Fibroblast of the aortic adventitia (primary cell): ENCODE results near the gene LRP1B. TPM values are rescaled to one million over a fixed set of nuclear protein-coding genes. Genes with fewer than 3 reads are reported as not detected.
"Not testable (repeated sequence)": the region's sequence is repeated elsewhere in the genome, so short reads cannot be mapped to it uniquely, and the experiment has no call there.

Source experiments
- DNase-seq: peaks from one replicate; pipeline ENCODE4 v3.0.0-alpha.2; 2010; ENCODE audit warnings: low read depth
- H3K4me3 ChIP-seq: 2 replicates; pipeline ENCODE4 v1.5.1; 2011; ENCODE audit warnings: low read depth, mild to moderate bottlenecking, control low read depth, low read length, moderate library complexity
- total RNA-seq: library from RNA; depleted of rRNA; stranded (reverse); fragments of >200 nt; gene quantifications from 2 replicates; pipeline ENCODE4 v1.2.3, GENCODE V29; 2012; ENCODE audit warnings: low replicate concordance
- TF ChIP-seq, protein P1 (sequence below): IDR thresholded peaks from 2 replicates; pipeline ENCODE4 v1.5.1; 2011; ENCODE audit warnings: mild to moderate bottlenecking, low read length, control low read depth, inconsistent platforms; ENCODE audit not compliant: insufficient read depth

The LRP1B gene
- total RNA-seq, 1 donor = 0.36 TPM

DNA sequence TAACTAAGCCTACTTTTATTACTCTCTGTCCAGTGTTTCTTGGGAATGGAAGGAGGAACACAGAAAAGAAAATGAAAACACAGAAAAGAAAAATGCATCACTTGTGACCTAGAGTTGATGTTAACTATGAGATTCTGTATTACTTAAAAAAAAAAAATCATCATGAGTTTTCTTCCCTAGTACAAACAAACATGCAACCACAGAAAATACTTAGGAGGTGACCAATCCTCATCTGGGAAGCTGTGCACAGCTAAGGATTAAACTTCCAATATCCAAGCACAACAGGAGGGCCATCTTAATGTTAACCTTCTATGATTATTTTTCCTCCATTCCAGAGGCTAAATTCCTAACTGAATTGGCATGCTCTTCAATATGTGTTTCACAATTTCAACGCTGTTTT is 1140.4 kb downstream of the LRP1B start:
- TF ChIP-seq, protein P1, sequence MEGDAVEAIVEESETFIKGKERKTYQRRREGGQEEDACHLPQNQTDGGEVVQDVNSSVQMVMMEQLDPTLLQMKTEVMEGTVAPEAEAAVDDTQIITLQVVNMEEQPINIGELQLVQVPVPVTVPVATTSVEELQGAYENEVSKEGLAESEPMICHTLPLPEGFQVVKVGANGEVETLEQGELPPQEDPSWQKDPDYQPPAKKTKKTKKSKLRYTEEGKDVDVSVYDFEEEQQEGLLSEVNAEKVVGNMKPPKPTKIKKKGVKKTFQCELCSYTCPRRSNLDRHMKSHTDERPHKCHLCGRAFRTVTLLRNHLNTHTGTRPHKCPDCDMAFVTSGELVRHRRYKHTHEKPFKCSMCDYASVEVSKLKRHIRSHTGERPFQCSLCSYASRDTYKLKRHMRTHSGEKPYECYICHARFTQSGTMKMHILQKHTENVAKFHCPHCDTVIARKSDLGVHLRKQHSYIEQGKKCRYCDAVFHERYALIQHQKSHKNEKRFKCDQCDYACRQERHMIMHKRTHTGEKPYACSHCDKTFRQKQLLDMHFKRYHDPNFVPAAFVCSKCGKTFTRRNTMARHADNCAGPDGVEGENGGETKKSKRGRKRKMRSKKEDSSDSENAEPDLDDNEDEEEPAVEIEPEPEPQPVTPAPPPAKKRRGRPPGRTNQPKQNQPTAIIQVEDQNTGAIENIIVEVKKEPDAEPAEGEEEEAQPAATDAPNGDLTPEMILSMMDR = no peak
- peak; percentile 48 for DNase-seq
- H3K4me3 ChIP-seq = no peak overlapping the region

DNA sequence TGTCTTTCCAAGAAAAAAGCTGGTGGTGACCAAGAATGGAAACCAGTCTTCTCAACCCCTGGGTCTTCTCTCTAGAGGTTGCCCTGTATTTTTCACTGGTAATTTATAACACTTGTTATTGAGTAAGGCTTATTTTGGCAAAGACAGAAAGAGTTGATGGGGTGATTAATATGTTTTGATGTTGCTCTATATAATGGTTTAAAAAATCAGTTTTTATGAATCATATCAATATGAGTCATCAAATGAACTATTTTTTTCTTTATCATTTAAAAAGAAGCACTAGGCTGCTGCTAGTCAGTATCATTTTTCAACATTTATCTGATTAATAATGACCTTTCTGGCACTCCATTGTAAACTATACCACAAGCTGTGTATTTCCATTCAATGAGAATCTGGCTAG is 1142.2 kb downstream of the LRP1B start:
- peak; percentile 52 for DNase-seq
- no peak overlapping the region for H3K4me3 ChIP-seq
- TF ChIP-seq, protein P1 = no peak

DNA sequence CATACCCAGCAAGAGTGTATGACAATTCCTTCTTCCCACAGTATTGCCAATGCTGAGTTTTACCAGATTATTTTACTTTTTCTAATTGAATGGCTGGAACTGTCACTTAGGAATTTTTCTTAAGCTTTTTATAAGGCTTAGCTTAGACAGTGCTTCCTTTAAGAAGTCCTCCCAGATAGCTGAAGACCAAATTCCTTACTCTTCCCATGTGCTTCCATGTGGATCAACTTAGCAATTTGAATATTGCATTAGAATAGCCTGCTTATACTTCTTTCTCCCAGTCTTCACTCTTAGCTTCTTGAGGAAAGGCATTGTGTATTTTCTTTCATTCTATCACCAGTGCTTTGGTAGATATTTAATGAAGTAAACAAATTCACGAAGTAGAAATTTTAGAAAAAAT is 1144.4 kb downstream of the LRP1B start:
- DNase-seq = no peak
- TF ChIP-seq, protein P1 = no peak
- no peak overlapping the region for H3K4me3 ChIP-seq

DNA sequence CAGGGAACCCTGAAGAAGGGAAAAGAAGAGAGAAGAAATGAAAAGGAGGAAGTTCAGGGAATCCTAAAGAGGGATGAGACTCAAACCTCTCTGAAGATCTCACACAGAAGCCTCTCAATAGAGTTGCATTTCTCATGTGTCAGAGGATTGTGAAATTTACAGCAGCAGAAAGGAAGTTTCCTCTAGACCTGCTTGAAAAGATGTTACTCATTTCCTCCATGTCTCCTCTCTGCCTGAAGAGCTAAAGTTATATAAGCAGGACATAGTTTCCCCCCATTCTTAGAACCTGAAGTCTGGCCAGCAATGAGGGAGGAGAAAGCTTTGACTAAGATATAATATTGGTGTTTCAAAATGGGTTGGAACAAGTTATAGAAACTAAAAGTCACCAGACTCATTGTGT is 1155.6 kb downstream of the LRP1B start:
- TF ChIP-seq, protein P1 = no peak
- peak; percentile 59 for DNase-seq
- no peak overlapping the region for H3K4me3 ChIP-seq

DNA sequence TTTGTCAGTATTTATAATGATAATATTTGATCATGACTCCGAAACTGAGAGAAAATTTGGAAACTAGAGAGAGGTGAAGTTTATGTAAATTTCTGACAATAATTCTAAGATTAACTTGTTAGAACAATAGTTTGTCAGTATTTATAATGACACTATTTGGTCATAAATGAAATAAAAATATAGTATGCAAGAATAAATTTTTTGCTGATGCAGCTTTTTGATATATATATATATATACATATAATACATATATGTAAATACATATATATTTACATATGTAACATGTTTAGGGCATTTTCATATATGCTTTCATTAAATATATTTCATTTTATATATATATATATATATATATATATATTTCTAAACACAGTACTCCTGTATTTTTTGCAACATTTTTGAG is 1158.1 kb downstream of the LRP1B start:
- no peak for DNase-seq
- TF ChIP-seq, protein P1 = no peak
- no peak overlapping the region for H3K4me3 ChIP-seq

DNA sequence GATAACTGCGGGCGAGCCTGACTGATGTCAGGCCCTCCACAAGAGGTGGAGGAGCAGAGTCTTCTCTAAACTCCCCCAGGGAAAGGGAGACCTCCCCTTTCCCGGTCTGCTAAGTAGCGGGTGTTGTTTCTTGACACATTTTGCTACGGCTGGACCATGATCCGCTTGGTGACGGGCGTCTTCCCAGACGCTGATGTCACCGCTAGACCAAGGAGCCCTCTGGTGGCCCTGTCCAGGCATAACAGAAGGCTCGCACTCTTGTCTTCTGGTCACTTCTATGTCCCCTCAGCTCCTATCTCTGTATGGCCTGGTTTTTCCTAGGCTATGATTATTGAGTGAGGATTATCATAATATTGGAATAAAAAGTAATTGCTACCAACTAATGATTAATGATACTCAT is 1166.5 kb downstream of the LRP1B start:
- H3K4me3 ChIP-seq, DNase-seq: not testable (repeated sequence)

DNA sequence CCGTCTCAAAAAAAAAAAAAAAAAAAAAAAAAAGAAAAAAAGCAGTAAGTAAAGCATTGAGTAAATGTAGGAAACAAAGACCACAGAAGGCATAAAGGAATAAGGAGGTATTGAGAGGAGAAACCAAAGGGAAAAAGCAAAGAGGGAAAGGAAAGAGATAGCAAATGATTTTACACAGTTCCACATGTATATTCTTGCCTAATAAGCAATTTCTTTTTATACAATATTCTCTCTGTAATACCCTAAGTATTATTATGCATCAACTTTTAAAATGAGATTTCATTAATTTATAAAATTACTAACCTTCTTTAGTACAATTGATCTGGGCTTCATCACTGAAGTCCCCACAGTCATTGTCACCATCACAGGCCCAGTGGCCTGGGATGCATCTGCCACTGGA is 1180.9 kb downstream of the LRP1B start:
- H3K4me3 ChIP-seq = no peak overlapping the region
- TF ChIP-seq, protein P1 = no peak
- no peak for DNase-seq
